KOPT-K1 (cell line): ENCODE results near the gene KRT71.
"Not testable (repeated sequence)": the region's sequence is repeated elsewhere in the genome, so short reads cannot be mapped to it uniquely, and the experiment has no call there.

Source experiments
- H3K27ac ChIP-seq: fragments of 200-600 bp; sonication (generic); 2 replicates; pipeline ENCODE4 v1.5.1; 2016; ENCODE audit warnings: antibody characterized with exemption, mild to moderate bottlenecking, low read depth, low read length; ENCODE audit not compliant: poor library complexity, severe bottlenecking
- H3K36me3 ChIP-seq: fragments of 200-600 bp; sonication (generic); 2 replicates; pipeline ENCODE4 v1.5.1; 2017; ENCODE audit warnings: antibody characterized with exemption, mild to moderate bottlenecking, low read length, moderate library complexity; ENCODE audit not compliant: insufficient read depth
- H3K9me3 ChIP-seq: fragments of 200-600 bp; sonication (generic); 2 replicates; pipeline ENCODE4 v1.5.1; 2017; ENCODE audit warnings: antibody characterized with exemption, low read length, mild to moderate bottlenecking; ENCODE audit not compliant: insufficient read depth, poor library complexity, severe bottlenecking

The KRT71 gene

DNA sequence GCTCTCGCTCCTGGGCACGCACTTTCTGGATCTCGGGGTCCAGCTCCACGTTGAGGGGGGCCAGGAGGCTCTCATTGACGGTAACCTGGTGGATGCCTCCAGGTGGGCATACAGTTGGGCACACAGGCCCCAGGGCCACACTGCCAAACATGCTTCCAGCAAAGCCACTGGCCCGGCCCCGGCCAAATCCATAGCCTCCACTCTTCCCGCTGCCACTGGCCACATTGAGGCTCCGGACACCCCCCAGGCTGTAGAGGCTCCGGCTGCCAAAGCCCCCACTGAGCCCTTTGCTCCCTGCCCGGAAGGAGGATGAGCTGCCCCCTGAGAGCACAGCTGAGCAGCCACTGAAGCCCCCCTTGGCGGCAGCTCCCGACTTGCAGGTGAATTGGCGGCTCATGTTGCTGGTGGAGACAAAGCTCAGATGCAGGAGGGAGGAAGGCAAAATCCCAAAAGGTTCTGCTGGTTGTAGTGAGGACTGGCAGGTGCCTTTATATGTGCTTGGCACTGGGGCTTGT is at the start of gene KRT71:
KRT71 (minus strand) TSS at position 465 of the 515 bp plus-strand sequence; CDS start at position 397, 68 bp downstream.
- H3K9me3 ChIP-seq = no peaks in the 10 kb centered on the region
- no peak within 1 kb of the TSS for H3K27ac ChIP-seq
- H3K36me3 ChIP-seq = no peaks in the 10 kb centered on the region

DNA sequence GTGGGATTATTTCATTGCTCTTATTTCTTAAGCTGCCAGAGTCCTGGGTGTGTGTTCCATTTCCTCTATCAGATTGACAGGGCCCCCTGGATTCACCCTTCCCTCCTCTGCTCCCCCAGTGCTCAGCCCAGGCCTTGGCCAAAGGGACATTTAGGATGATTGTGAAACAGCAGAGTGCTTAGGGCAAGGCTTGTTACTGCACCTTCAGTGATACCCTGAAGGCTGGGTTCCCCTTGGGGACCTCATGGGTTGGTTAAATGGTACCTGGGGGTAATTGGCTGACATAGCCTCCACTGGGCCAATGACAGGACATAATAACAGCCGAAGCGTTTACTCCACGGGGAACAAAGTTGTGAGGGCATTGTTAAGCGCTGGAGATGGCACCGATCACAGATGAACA is 49.6 kb upstream of the KRT71 start:
- Histone ChIP-seq H3K9me3 (no peaks in the 10 kb centered on the region), H3K27ac (no peak overlapping the region), H3K36me3 (no peaks in the 10 kb centered on the region)

DNA sequence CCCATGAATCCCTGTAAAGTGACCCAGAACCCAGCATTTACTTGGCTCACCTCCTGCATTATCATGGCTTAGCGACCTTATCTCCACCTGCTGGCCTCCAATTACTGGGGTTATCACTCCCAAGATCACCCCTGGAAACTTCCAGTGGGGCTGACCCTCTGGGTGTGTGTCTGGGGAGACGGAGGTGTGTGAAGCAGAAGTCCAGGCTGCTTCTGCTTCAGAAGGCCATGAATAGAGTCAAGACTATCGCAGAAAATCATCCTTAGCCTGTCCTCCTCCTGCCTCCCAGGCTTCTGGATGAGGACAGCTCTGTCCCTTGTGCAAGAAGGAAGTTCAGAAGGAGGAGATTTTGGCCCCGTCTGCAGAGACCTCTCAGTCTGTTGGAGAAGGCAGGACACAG is 48.7 kb upstream of the KRT71 start:
- no peaks in the 10 kb centered on the region for H3K36me3 ChIP-seq
- H3K9me3 ChIP-seq = no peaks in the 10 kb centered on the region
- no peak overlapping the region for H3K27ac ChIP-seq

DNA sequence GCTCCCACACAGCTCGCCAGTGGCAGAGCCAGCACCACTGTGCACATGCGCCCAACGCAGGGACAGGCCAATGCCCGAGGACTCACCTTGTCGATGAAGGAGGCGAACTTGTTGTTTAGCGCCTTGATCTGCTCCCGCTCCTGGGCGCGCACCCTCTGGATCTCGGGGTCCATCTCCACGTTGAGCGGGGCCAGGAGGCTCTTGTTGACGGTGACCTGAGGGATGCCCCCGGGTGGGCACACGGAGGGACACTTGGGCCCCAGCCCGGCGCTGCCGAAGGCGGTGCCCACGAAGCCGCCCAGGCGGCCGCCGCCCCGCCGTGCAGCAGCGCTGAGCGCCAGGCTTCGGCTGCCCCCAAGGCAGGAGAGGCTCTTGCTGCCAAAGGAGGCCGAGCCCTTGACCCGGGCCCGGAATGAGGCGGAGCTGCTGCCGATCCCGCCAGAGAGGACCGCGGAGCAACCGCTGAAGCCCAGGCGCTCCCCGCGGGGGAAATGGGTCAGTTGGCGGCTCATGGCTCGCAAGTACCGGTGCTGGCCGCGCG is 48.1 kb upstream of the KRT71 start, which contains the start of gene KRT72:
KRT72 (minus strand) TSS at position 523 of the 541 bp plus-strand sequence; CDS start at position 512, 11 bp downstream.
- H3K36me3 ChIP-seq = no peaks in the 10 kb centered on the region
- H3K9me3 ChIP-seq = no peaks in the 10 kb centered on the region
- no peak within 1 kb of the TSS for H3K27ac ChIP-seq

DNA sequence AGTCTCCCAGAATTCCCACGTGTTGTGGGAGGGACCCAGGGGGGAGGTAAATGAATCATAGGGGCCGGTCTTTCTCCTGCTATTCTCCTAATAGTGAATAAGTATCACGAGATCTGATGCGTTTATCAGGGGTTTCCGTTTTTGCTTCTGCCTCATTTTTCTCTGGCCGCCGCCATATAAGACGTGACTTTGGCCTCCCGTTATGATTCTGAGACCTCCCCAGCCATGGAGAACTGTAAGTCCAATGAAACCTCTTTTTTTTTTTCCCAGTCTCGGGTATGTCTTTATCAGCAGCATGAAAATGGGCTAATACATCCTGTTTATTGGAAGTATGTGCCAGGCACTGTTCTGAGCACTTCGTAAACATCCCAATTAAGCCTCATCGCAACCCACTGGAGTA is 47.5 kb upstream of the KRT71 start:
- H3K27ac ChIP-seq = no peak overlapping the region
- H3K36me3 ChIP-seq = no peaks in the 10 kb centered on the region
- H3K9me3 ChIP-seq = no peaks in the 10 kb centered on the region

GRCh38 chr12:52600071-52600470 is 47.1 kb upstream of the KRT71 start:
- Histone ChIP-seq H3K36me3 (no peaks in the 10 kb centered on the region), H3K27ac (no peak overlapping the region), H3K9me3 (no peaks in the 10 kb centered on the region)

- Histone ChIP-seq H3K36me3 (no peaks in the 10 kb centered on the region), H3K9me3 (no peaks in the 10 kb centered on the region), H3K27ac (no peak overlapping the region)
These were observed 46.0 kb upstream of the KRT71 start for GRCh38 chr12:52598966-52599365.

GRCh38 chr12:52594237-52594636 is 41.3 kb upstream of the KRT71 start:
- not testable (repeated sequence) for H3K27ac ChIP-seq, H3K36me3 ChIP-seq, H3K9me3 ChIP-seq

DNA sequence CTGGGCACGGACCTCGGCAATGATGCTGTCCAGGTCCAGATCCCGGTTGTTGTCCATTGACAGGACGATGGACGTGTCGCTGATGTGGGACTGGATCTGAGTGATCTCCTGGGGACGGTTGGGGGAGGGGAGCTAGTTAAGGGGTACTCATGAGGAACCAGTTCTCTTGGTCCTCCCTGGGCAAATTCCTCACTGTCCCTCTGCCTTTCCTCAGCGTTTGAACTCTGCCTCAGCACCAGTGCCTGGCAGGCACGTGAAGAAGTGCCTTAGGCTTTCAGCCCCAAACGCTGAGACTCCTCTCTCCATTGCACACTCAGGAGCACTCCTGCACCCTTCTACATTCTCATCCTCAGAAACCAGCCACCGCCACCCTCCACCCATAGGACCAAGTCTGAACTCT is 38.6 kb upstream of the KRT71 start:
- no peaks in the 10 kb centered on the region for H3K9me3 ChIP-seq
- H3K36me3 ChIP-seq = no peaks in the 10 kb centered on the region
- no peak overlapping the region for H3K27ac ChIP-seq

DNA sequence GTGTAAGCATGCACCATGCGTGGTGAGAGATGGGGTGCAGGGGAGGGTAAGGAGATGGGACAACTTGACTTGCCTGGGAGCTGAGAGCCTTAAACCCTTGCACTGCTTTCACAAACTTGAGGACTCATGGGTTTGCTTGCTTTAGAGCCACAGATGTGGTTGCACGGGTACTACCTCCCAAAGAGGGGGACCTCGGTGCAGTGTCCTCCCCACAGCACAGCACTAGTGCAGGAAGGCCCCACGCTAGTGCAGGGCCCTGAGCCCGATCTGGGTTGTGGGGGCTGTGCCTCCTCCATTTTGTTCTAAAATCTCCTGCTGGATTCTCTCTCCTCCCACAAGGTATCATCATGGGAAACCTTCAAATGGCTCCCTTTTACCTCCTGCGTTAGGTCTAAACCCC is 37.1 kb upstream of the KRT71 start:
- H3K9me3 ChIP-seq = no peaks in the 10 kb centered on the region
- no peaks in the 10 kb centered on the region for H3K36me3 ChIP-seq
- no peak overlapping the region for H3K27ac ChIP-seq

DNA sequence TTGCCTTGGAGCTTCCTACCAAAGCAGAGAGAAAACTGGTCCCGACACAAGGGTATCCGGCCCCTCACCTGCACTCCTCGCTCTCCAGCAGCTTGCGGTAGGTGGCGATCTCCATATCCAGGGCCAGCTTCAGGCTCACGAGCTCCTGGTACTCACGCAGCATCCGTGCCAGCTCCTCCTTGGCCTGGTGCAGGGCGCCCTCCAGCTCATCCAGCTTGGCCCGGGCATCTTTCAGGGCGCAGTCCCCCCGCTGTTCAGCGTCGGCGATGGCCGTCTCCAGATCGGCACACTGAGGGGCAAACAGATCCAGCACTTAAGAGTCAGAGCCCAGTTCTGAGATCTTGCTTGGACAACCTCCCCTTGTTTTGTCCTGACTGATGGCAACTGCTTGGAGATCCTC is 34.6 kb upstream of the KRT71 start:
- Histone ChIP-seq H3K27ac (no peak overlapping the region), H3K36me3 (no peaks in the 10 kb centered on the region), H3K9me3 (no peaks in the 10 kb centered on the region)

GRCh38 chr12:52585946-52586345 is 33.0 kb upstream of the KRT71 start:
- H3K27ac ChIP-seq = no peak overlapping the region
- H3K9me3 ChIP-seq = no peaks in the 10 kb centered on the region
- H3K36me3 ChIP-seq = no peaks in the 10 kb centered on the region

DNA sequence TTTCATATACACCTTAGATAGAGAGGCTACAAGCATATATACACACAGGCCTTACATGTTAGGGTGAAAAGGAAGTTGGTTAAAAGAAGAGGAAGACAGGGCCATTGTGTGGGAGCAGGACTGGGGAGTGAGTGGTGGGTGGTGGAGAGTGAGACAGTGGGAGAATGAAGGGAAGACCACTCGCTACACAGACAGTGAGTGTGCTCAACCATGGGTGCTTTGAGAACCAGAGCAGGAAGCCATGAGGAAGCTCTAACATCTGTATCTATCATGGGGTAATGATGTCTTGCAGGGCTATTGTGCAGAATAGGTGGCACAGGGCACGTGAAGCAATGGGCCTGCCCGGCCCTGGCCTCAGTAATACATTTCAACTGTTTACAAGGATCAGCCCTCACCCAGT is 32.1 kb upstream of the KRT71 start:
- Histone ChIP-seq H3K36me3 (no peaks in the 10 kb centered on the region), H3K9me3 (no peaks in the 10 kb centered on the region), H3K27ac (no peak overlapping the region)

DNA sequence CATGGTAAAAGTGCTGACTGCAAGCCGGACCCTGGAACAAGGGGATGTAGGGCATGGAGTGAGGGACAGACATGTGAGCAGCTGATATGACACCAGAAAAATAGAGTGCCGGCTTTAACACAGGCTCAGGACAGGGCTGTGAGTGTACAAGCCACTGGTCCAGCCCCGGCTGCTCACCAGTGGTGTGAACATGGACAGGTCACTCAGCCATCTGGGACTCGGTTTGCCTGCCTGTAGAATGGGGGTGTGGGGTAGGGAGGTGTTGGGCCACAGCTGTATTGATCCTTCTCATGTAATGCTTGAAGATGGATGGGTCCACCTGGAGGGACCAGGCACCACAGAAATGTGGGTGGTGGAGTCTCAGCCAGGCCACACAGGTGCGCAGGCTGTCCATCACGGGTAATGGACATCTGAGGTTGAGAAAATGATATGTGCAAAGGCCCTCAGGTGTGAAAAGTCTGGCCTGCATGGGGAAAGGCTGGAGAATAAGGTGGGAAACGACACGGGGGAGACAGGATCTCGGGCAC is 31.3 kb upstream of the KRT71 start:
- no peaks in the 10 kb centered on the region for H3K9me3 ChIP-seq
- H3K27ac ChIP-seq = no peak overlapping the region

GRCh38 chr12:52582971-52583456 is 30.1 kb upstream of the KRT71 start:
- Histone ChIP-seq H3K9me3 (no peaks in the 10 kb centered on the region), H3K36me3 (no peaks in the 10 kb centered on the region), H3K27ac (no peak overlapping the region)

More for the DNA sequence above, 31.3 kb upstream of the KRT71 start:
- no peaks in the 10 kb centered on the region for H3K36me3 ChIP-seq

GRCh38 chr12:52582486-52582885 is 29.5 kb upstream of the KRT71 start:
- H3K27ac ChIP-seq = no peak overlapping the region
- H3K9me3 ChIP-seq = no peaks in the 10 kb centered on the region
- H3K36me3 ChIP-seq = no peaks in the 10 kb centered on the region
